Measurements from ENCODE around the gene NEBL.
"Not testable (repeated sequence)": the region's sequence is repeated elsewhere in the genome, so short reads cannot be mapped to it uniquely, and the experiment has no call there.

Gene NEBL

DNA sequence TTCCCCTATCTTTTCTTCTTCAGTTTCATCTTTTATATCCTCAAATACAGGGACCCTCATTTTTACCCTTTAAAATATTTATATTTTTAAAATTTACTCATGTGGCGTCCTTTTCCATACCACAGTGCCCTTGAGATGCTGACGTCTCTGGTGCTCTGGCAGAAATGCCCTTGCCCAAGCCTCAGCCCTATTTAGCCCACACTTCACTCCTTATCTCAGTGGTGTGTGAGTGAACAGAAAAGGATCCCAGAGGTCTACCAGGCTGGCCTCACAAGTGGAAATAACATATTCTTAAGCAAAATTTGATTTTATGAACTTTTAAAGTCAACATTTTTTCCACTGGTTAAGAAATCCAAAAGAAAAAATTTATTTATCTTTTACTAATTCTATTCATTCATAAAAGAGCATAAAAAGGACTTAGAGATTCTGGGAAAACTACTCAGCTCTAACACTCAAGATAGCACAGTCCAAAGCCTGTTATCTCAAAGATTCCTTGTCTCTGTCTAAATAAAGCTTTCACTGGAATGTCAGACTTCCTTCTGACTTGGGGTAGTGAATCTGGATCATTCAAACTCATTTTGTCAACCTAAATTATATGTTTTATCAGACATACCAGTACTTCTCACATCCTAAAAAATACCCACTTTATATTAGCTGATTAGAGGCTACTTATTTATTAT, at the start of gene NEBL:
NEBL (minus strand) TSS at position 166 of the 680 bp plus-strand sequence; CDS start at position 60, 106 bp downstream.
- H3K9ac ChIP-seq = no peak within 1 kb of the TSS
- H2AFZ ChIP-seq = no peak within 1 kb of the TSS
- H3K9me3 ChIP-seq (ENCODE audit: control insufficient read depth, low read length) = no peaks in the 10 kb centered on the region
- H3K27ac ChIP-seq = no peak within 1 kb of the TSS
- H3K36me3 ChIP-seq (ENCODE audit: control insufficient read depth, insufficient read depth, low read length) = no peaks in the 10 kb centered on the region
- no peaks in the 10 kb centered on the region for H3K27me3 ChIP-seq (ENCODE audit: control insufficient read depth, insufficient read depth, low read length)
- no peaks in the 10 kb centered on the region for H3K79me2 ChIP-seq
- H3K4me1 ChIP-seq = no peaks in the 10 kb centered on the region
- TF ChIP-seq CTCF (IDR thresholded peaks at IDR 0.05) = no peak
- no peak within 1 kb of the TSS for H3K4me2 ChIP-seq (ENCODE audit: low read length)
- no peak within 1 kb of the TSS for H3K4me3 ChIP-seq (ENCODE audit: low read depth, low read length)

GRCh38 chr10:20945546-20946332, 48.6 kb upstream of the NEBL start:
- no peaks in the 10 kb centered on the region for H3K9me3 ChIP-seq (ENCODE audit: control insufficient read depth, low read length)
- H3K27me3 ChIP-seq (ENCODE audit: control insufficient read depth, insufficient read depth, low read length) = no peaks in the 10 kb centered on the region
- no peaks in the 10 kb centered on the region for H3K36me3 ChIP-seq (ENCODE audit: control insufficient read depth, insufficient read depth, low read length)
- H3K4me2 ChIP-seq (ENCODE audit: low read length) = no peak overlapping the region
- no peak for TF ChIP-seq CTCF (IDR thresholded peaks at IDR 0.05)
- no peak overlapping the region for H3K4me3 ChIP-seq (ENCODE audit: low read depth, low read length)
- H2AFZ ChIP-seq = no peak overlapping the region
- no peaks in the 10 kb centered on the region for H3K4me1 ChIP-seq
- no peaks in the 10 kb centered on the region for H3K79me2 ChIP-seq
- no peak overlapping the region for H3K9ac ChIP-seq
- H3K27ac ChIP-seq = no peak overlapping the region

DNA sequence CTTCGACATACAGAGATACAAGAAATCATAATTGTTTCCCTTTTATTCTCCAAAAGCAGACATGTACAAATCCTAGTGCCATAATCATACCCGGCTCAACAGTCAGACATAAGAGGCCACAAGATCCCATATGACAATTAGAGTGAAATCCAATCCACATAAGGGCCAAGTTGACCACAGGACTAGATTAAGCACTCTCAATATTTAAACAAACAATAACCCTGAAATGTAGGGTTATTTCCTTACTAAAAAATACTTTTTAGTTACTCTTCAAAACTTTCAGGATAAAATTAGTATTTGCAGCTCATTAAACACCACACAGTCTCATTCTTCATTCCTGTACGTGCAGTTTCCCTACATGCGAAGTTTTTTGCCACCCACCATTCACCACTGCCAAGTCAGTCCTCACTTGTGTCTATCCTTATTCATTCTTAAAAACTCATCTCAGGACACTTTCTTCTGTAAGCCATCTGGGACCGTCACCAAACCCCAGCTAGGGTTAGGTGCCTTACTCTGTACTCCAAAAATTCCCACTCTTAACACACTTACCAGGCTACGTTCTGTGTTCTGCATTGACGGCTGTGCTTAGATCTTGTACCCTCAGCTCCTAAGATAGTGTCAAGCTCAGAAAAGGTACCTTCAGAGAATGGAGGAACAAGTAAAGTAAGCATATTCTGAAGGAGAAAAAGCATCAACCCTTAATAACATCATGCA, 47.8 kb upstream of the NEBL start:
- Histone ChIP-seq H3K27ac (no peak overlapping the region), H3K4me1 (no peaks in the 10 kb centered on the region), H2AFZ (no peak overlapping the region), H3K9ac (no peak overlapping the region), H3K79me2 (no peaks in the 10 kb centered on the region), H3K4me3 (ENCODE audit: low read depth, low read length) (no peak overlapping the region), H3K9me3 (ENCODE audit: control insufficient read depth, low read length) (no peaks in the 10 kb centered on the region), H3K36me3 (ENCODE audit: control insufficient read depth, insufficient read depth, low read length) (no peaks in the 10 kb centered on the region), H3K27me3 (ENCODE audit: control insufficient read depth, insufficient read depth, low read length) (no peaks in the 10 kb centered on the region), H3K4me2 (ENCODE audit: low read length) (no peak overlapping the region)
- no peak for TF ChIP-seq CTCF (IDR thresholded peaks at IDR 0.05)

DNA sequence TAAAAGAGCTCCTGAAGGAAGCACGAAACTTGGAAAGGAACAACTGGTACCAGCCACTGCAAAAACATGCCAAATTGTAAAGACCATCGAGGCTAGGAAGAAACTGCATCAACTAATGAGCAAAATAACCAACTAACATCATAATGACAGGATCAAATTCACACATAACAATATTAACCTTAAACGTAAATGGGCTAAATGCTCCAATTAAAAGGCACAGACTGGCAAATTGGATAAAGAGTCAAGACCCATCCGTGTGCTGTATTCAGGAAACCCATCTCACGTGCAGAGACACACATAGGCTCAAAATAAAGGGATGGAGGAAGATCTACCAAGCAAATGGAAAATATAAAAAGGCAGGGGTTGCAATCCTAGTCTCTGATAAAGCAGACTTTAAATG, 42.3 kb upstream of the NEBL start:
- H3K9me3 ChIP-seq (ENCODE audit: control insufficient read depth, low read length); H3K36me3 ChIP-seq (ENCODE audit: control insufficient read depth, insufficient read depth, low read length): not testable (repeated sequence)

GRCh38 chr10:20936396-20936795, 39.3 kb upstream of the NEBL start:
- Histone ChIP-seq H3K4me3 (ENCODE audit: low read depth, low read length) (no peak overlapping the region), H3K4me2 (ENCODE audit: low read length) (no peak overlapping the region), H3K79me2 (no peaks in the 10 kb centered on the region), H3K27ac (no peak overlapping the region), H3K9me3 (ENCODE audit: control insufficient read depth, low read length) (no peaks in the 10 kb centered on the region), H2AFZ (no peak overlapping the region), H3K4me1 (no peaks in the 10 kb centered on the region), H3K9ac (no peak overlapping the region), H3K27me3 (ENCODE audit: control insufficient read depth, insufficient read depth, low read length) (no peaks in the 10 kb centered on the region), H3K36me3 (ENCODE audit: control insufficient read depth, insufficient read depth, low read length) (no peaks in the 10 kb centered on the region)
- no peak for TF ChIP-seq CTCF (IDR thresholded peaks at IDR 0.05)

More for the DNA sequence above, 42.3 kb upstream of the NEBL start:
- H3K27ac ChIP-seq; H3K4me3 ChIP-seq (ENCODE audit: low read depth, low read length); H3K4me1 ChIP-seq; H3K4me2 ChIP-seq (ENCODE audit: low read length); H3K27me3 ChIP-seq (ENCODE audit: control insufficient read depth, insufficient read depth, low read length); H3K79me2 ChIP-seq; H2AFZ ChIP-seq; H3K9ac ChIP-seq: not testable (repeated sequence)

Measured in parathyroid adenoma (tissue), 2 donors.